GM12892 (cell line): ENCODE measurements around the gene RNU1-1.
"Not testable (repeated sequence)": the region's sequence is repeated elsewhere in the genome, so short reads cannot be mapped to it uniquely, and the experiment has no call there.

Experiments
- POLR2AphosphoS5 ChIP-seq: IDR thresholded peaks from 2 replicates; pipeline ENCODE4 v1.6.1; 2011; ENCODE audit warnings: low read depth, low read length, control low read depth
- TAF1 ChIP-seq: IDR thresholded peaks from 2 replicates; pipeline ENCODE4 v1.6.1; 2011; ENCODE audit warnings: low read depth, mild to moderate bottlenecking, control low read depth, low read length, borderline replicate concordance

DNA sequence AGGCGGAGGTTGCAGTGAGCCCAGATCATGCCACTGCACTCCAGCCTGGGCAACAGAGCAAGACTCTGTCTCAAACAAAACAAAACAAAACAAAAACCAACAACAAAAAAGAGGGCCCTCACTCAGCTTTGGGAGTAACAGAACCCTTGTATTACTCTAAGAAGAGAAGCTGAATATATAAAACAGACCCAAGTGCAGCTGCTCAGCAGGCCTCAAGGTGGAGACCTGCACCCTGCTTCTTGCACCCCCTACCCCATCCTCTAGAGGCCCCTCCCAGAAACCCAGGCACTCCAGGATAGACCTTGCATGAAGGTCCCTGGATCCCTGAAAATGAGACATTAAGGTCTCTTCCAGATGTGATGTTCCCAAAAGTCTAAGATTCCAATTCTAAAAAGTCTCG lies 39.2 kb downstream of the RNU1-1 start:
- TF ChIP-seq POLR2AphosphoS5, TAF1: not testable (repeated sequence)
